A549 (cell line): Measurements from ENCODE around the gene ZNF438. TPM values are rescaled to one million over a fixed set of nuclear protein-coding genes. Genes with fewer than 3 reads are reported as not detected.
A peak's percentile ranks its signal among the peaks of the same experiment; 100 is the strongest.

Source experiments
- ATAC-seq, 2 experiments: fragments of 200-7000 bp in 1 of 2; fragments of >200 bp in 1 of 2; cut with Nextera tagmentation in 1 of 2; cut with Tn5 transposase in 1 of 2; 3 replicates each; pipeline versions ENCODE4 v1.8.0 to v1.9.1; 2018 to 2020; ENCODE audit warnings: mild to moderate bottlenecking in 1 of 2, moderate library complexity in 1 of 2
- CTCF ChIA-PET: fragments of 300-600 bp; sonication (Branson Sonifier 250); formaldehyde crosslinking; extraction: SDS; loops from one replicate; lab custom pipeline; 2021; ENCODE audit warnings: antibody characterized with exemption, inconsistent platforms; lab: Yijun Ruan, JAX
- POLR2A ChIA-PET: fragments of 350-600 bp; formaldehyde crosslinking; extraction: SDS; loops from one replicate; lab custom pipeline; 2021; ENCODE audit warnings: antibody characterized with exemption, inconsistent platforms; lab: Yijun Ruan, JAX
- DNase-seq, 2 experiments: peaks; one replicate each; pipeline versions ENCODE4 v3.0.0 to v3.0.0-alpha.2; 2011 to 2016; ENCODE audit warnings: low read depth in 1 of 2, low spot score in 1 of 2
- FAIRE-seq: peaks from 2 replicates; lab custom pipeline; 2011; peaks lifted over from hg19 to GRCh38; lab: Jason Lieb, UNC
- H3K27ac ChIP-seq, 2 experiments: fragments of >200 bp; sonication (Bioruptor Twin); formaldehyde crosslinking; 3 replicates each; pipeline ENCODE4 v1.5.1; 2016 to 2017
- H3K4me1 ChIP-seq: fragments of >200 bp; sonication (Bioruptor Twin); formaldehyde crosslinking; 3 replicates; pipeline ENCODE4 v1.6.1; 2016
- H3K4me2 ChIP-seq: fragments of >200 bp; sonication (Bioruptor Twin); formaldehyde crosslinking; 3 replicates; pipeline ENCODE4 v1.6.1; 2016
- H3K4me3 ChIP-seq: fragments of >200 bp; sonication (Bioruptor Twin); formaldehyde crosslinking; 3 replicates; pipeline ENCODE4 v1.5.1; 2016
- H3K9me3 ChIP-seq: fragments of >200 bp; sonication (Bioruptor Twin); formaldehyde crosslinking; 3 replicates; pipeline ENCODE4 v1.6.1; 2016
- BCL3 ChIP-seq: fragments of >200 bp; sonication (Bioruptor Twin); formaldehyde crosslinking; IDR thresholded peaks from 3 replicates; pipeline ENCODE4 v1.6.1; 2016
- CBX2 ChIP-seq: fragments of 200-600 bp; sonication (generic); IDR thresholded peaks from 2 replicates; pipeline ENCODE4 v1.6.1; 2016; ENCODE audit warnings: low read depth, mild to moderate bottlenecking, borderline replicate concordance
- CHD2 ChIP-seq: fragments of 150-350 bp; IDR thresholded peaks from 2 replicates; pipeline ENCODE4 v1.6.1; 2014; ENCODE audit warnings: low read length; ENCODE audit not compliant: partially characterized antibody
- CHD4 ChIP-seq: fragments of 200-600 bp; sonication (generic); IDR thresholded peaks from 2 replicates; pipeline ENCODE4 v1.6.1; 2016; ENCODE audit warnings: antibody characterized with exemption, mild to moderate bottlenecking, borderline replicate concordance
- EHF ChIP-seq: fragments of 250-450 bp; sonication (Bioruptor Pico); IDR thresholded peaks from 2 replicates; pipeline ENCODE4 v1.5.0; 2020; ENCODE audit warnings: mild to moderate bottlenecking
- FOXS1 ChIP-seq: fragments of 250-450 bp; sonication (Bioruptor Pico); IDR thresholded peaks from 2 replicates; pipeline ENCODE4 v1.5.0; 2020; ENCODE audit warnings: mild to moderate bottlenecking, moderate library complexity
- HEYL ChIP-seq: fragments of 250-450 bp; sonication (Bioruptor Pico); IDR thresholded peaks from 2 replicates; pipeline ENCODE4 v1.8.0; 2021; ENCODE audit warnings: mild to moderate bottlenecking, moderate library complexity
- HMGXB4 ChIP-seq: fragments of 250-450 bp; sonication (Bioruptor Pico); IDR thresholded peaks from 2 replicates; pipeline ENCODE4 v1.5.0; 2021; ENCODE audit warnings: mild to moderate bottlenecking, moderate library complexity, borderline replicate concordance
- HOXB5 ChIP-seq: fragments of 250-450 bp; sonication (Bioruptor Pico); IDR thresholded peaks from 2 replicates; pipeline ENCODE4 v1.5.0; 2020; ENCODE audit warnings: mild to moderate bottlenecking, moderate library complexity
- JUN ChIP-seq, 2 experiments: fragments of >200 bp; sonication (Bioruptor Twin); formaldehyde crosslinking; IDR thresholded peaks; 2 replicates in 1 of 2; 3 replicates in 1 of 2; pipeline ENCODE4 v1.6.1; 2016 to 2017
- JUNB ChIP-seq: fragments of >200 bp; sonication (Bioruptor Twin); formaldehyde crosslinking; IDR thresholded peaks from 2 replicates; pipeline ENCODE4 v1.6.1; 2016
- KDM1A ChIP-seq: fragments of 200-600 bp; sonication (generic); IDR thresholded peaks from 2 replicates; pipeline ENCODE4 v1.6.1; 2016; ENCODE audit warnings: low read depth, mild to moderate bottlenecking
- KDM5A ChIP-seq: fragments of 200-600 bp; sonication (generic); IDR thresholded peaks from 2 replicates; pipeline ENCODE4 v1.6.1; 2016; ENCODE audit warnings: antibody characterized with exemption, mild to moderate bottlenecking
- MAX ChIP-seq: IDR thresholded peaks from 2 replicates; pipeline ENCODE4 v1.6.1; 2012
- MAZ ChIP-seq: fragments of 150-350 bp; IDR thresholded peaks from 2 replicates; pipeline ENCODE4 v1.6.1; 2014; ENCODE audit warnings: antibody characterized with exemption, low read depth, low read length, borderline replicate concordance
- NPAS2 ChIP-seq: fragments of 250-450 bp; sonication (Bioruptor Pico); IDR thresholded peaks from 2 replicates; pipeline ENCODE4 v1.8.0; 2022; ENCODE audit warnings: mild to moderate bottlenecking, moderate library complexity, borderline replicate concordance
- NR3C1 ChIP-seq: fragments of >200 bp; sonication (Bioruptor Twin); formaldehyde crosslinking; IDR thresholded peaks from 3 replicates; pipeline ENCODE4 v1.6.1; 2017
- POLR2AphosphoS2 ChIP-seq: conservative IDR thresholded peaks from 2 replicates; pipeline ENCODE4 v1.6.1; 2012; ENCODE audit warnings: low read length, improper control_type of control experiment, inconsistent platforms
- RAD21 ChIP-seq, 2 experiments: fragments of >200 bp in 1 of 2; sonication (Bioruptor Twin) in 1 of 2; formaldehyde crosslinking in 1 of 2; IDR thresholded peaks in 1 of 2; conservative IDR thresholded peaks in 1 of 2; 2 replicates in 1 of 2; 3 replicates in 1 of 2; pipeline ENCODE4 v1.6.1; 2012 to 2018; ENCODE audit warnings: inconsistent platforms in 1 of 2
- RARB ChIP-seq: fragments of 250-450 bp; sonication (Bioruptor Pico); IDR thresholded peaks from 2 replicates; pipeline ENCODE4 v1.8.0; 2021; ENCODE audit warnings: mild to moderate bottlenecking, moderate library complexity
- RCOR1 ChIP-seq: fragments of 150-350 bp; IDR thresholded peaks from 2 replicates; pipeline ENCODE4 v1.6.1; 2014; ENCODE audit warnings: antibody characterized with exemption, low read length, low read depth
- RNF2 ChIP-seq: fragments of 200-600 bp; sonication (generic); IDR thresholded peaks from 2 replicates; pipeline ENCODE4 v1.6.1; 2016; ENCODE audit warnings: low read depth, mild to moderate bottlenecking, antibody characterized with exemption, moderate library complexity, borderline replicate concordance
- TP53 ChIP-seq: fragments of 250-450 bp; sonication (Bioruptor Pico); IDR thresholded peaks from 2 replicates; pipeline ENCODE4 v1.5.0; 2021; ENCODE audit warnings: mild to moderate bottlenecking, moderate library complexity
- ZC3H11A ChIP-seq: fragments of 450-650 bp; IDR thresholded peaks from 2 replicates; pipeline ENCODE4 v1.6.1; 2014; ENCODE audit warnings: antibody characterized with exemption, mild to moderate bottlenecking
- WGBS: methylation state at CpG from one replicate; pipeline ENCODE4 v1.1.6; 2017; ENCODE audit errors: missing lambda C conversion rate; 5-methylcytosine and 5-hydroxymethylcytosine counted together
- polyA plus RNA-seq, 4 experiments: library from polyadenylated mRNA; depleted of rRNA in 3 of 4; stranded (reverse); fragments of >200 nt; fragmentation: RNase III in 1 of 4; extraction: RNeasy Plus Mini Kit Qiagen cat#74134 plus additional on column Dnase treatment in 1 of 4; gene quantifications; 2 replicates in 3 of 4; 3 replicates in 1 of 4; pipeline ENCODE4 v1.2.3, GENCODE V29; 2011 to 2017

ZNF438 gene
- polyA plus RNA-seq, 2 of the 4 experiments (the other 2 are of a cell fraction): 2.2 to 4.5 TPM

GRCh38 chr10:31032258-31033132 is 830 bp upstream of the ZNF438 start:
- Histone ChIP-seq H3K4me2 (peak overlapping the region; percentile 81), H3K4me3 (peak overlapping the region; percentile 63), H3K9me3 (no peaks in the 10 kb centered on the region), H3K4me1 (peaks cover 5% of the 10 kb centered on the region; the same call in 1 of the 3 replicates), H3K27ac (peak overlapping the region; percentile 95 to 97)
- CTCF ChIA-PET: interaction anchor here (0.6 to 1.8 kb wide), 18 partner anchors 10 to 967 kb away, joined by 3 to 6 read pairs (median 3); no protein-coding TSS in a partner anchor
- DNase-seq (peak; percentile 67 to 95), ATAC-seq (peak; percentile 91 to 95), FAIRE-seq (no peak)
- TF ChIP-seq NR3C1 (no peak), NPAS2 (CRISPR knock-in tag) (no peak), HOXB5 (CRISPR knock-in tag) (no peak), RAD21 (conservative IDR thresholded peaks at IDR 0.05 in 1 of 2, IDR thresholded peaks at IDR 0.05 in 1 of 2) (peak in 1 of 2 experiments; percentile 20; a peak in 1 of 5 replicates), MAX (peak; percentile 52), EHF (no peak), HMGXB4 (CRISPR knock-in tag) (no peak), KDM5A (no peak), ZC3H11A (no peak), TP53 (no peak), POLR2AphosphoS2 (no peak), MAZ (no peak), CHD4 (no peak), FOXS1 (CRISPR knock-in tag) (no peak), JUNB (no peak), CBX2 (no peak), RARB (CRISPR knock-in tag) (no peak), RNF2 (0 out of 2 replicates have a peak, but pooled peaks have one; percentile 0), HEYL (CRISPR knock-in tag) (no peak), CHD2 (no peak), JUN (IDR thresholded peaks at IDR 0.05) (0 out of 5 replicates have a peak, but pooled peaks of 1 of the 2 experiments have one; percentile 18), BCL3 (peak; percentile 2; the same call in 1 of the 3 replicates), RCOR1 (no peak), KDM1A (no peak)
- 30% methylated on average over 45 of the region's 51 CpGs for WGBS
- POLR2A ChIA-PET: interaction anchor here (0.5 to 1.4 kb wide), 21 partner anchors 8 to 782 kb away, joined by 3 to 16 read pairs (median 3); partner anchors contain the start of gene ZEB1
